Activated CD4-positive, alpha-beta T cell treated with anti-CD3 and anti-CD28 coated beads, Interleukin-2, amount 50 U/mL, for 1 hour (primary cell): ENCODE measurements around the gene CRAMP1.
A peak's percentile ranks its signal among the peaks of the same experiment; 100 is the strongest.

Experiments used
- DNase-seq: peaks from one replicate; pipeline ENCODE4 v3.0.0-alpha.2; 2020

CRAMP1 gene

DNA sequence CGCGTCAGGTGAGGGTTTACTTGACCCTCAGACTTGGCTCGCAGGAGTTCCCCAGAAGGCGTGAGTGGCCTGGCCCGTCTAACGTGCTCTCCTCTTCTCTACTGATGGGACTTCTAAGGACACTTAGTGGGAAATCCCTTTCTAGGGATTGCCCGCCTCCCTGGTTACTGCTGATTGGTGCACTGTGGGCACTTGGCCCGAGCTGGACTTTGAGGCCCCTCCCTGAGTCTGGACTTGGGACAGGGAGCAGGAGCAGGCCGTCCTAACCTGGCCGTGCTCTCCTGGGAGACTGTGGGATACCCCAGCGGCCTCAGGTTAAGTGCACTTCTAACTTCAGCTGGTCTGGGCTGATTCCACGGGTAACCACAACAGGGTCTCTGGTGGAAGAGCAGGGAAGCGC is 15.0 kb upstream of the CRAMP1 start:
- DNase-seq, result no peak

GRCh38 chr16:1601031-1601430 is 11.1 kb upstream of the CRAMP1 start:
- no peak for DNase-seq

GRCh38 chr16:1601489-1601888 is 10.7 kb upstream of the CRAMP1 start:
- DNase-seq, result no peak

DNA sequence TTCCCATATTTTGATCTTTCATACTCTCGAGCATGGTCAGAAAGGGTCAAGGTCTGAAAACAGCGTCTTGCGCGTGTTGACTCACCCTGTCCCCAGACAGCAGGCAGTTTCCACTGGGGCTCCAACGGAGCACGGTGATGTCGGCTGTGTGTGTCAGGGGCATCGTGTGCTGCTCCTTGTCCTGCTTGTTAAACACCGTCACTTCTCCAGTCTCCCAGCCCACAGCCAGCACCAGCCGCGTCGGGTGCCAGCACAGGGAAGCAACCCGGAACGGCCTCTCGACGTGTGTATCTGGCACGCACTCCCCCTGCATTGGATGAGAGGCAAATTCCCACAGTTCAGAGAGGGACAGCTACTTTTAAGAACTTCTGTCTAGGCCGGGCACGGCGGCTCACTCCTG is 9.9 kb upstream of the CRAMP1 start:
- DNase-seq, result no peak

DNA sequence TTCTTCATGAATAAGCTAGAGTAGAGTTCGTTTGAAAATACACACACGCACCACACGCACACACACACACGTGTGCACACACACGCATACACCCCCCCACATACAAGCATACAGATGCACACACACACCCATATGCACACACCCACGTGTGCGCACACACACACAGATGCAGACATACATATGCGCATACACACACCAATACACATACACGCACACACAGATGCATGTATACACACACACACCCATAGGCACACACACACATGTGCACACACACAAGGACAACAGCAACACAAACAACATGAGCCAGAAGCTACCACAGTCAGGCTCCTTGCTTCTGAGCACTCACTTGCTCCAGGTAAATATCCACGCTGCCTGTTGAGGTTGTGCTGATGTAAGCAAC is 5.4 kb upstream of the CRAMP1 start:
- no peak for DNase-seq

- DNase-seq, result no peak
These were observed 4.2 kb upstream of the CRAMP1 start for GRCh38 chr16:1607971-1608370.

GRCh38 chr16:1610071-1610898 is 1.9 kb upstream of the CRAMP1 start:
- peak; percentile 92 for DNase-seq

DNA sequence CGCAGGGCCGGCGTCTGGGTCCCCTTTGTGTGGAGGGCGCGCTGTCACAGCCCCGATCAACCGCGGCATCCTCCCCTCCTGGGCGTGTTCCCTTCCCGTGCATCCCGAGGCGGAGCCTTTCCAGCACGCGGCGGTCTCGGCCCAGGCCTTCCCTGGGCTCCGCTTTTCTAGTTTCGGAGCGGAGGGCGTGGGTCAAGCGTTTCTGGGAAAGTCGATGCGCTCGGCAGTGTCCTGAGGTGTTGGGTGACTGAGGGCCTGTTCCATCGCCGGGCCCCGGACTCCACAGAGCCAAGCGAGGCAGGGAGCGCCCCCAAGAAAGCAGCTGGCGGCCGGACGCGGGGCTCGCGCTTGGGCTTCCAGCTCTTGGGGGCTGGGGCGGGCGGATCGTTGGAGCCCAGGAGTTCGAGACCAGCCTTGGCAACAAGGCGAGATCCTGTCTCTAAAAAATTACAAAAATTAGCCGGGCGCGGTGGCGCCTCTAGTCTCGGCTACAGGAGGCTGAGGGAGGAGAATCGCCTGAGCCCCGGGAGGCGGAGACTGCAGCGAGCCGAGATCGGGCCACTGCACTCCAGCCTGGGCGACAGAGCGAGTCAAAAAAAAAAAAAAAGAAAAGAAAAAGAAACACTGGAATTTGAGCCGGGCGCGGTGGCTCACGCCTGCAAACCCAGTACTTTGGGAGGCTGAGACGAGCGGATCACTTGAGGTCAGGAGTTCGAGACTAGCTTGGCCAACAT is 1.1 kb upstream of the CRAMP1 start:
- DNase-seq, result peak; percentile 25

DNA sequence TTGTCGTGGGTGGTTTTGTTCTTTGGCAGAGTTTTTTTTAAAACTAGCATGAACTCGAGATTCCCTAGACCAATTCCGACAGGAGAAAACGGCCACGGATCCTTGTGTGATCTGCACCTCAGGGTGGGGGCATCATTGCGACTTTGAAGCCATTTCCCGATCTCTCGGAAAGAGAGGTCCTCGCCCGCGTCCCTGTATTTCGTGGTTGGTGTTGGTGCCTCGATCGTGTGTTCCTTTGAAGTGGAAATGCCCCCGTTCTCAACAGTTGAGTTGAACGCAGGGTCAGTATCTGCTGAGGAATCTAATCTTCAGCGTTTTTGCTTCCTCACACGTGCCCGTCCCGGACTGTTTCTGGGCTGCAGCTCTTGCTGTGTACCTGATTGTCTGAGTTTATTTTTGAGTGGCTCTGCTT is 1.1 kb downstream of the CRAMP1 start:
- no peak for DNase-seq

GRCh38 chr16:1613728-1614455 is 1.7 kb downstream of the CRAMP1 start:
- DNase-seq, result no peak

DNA sequence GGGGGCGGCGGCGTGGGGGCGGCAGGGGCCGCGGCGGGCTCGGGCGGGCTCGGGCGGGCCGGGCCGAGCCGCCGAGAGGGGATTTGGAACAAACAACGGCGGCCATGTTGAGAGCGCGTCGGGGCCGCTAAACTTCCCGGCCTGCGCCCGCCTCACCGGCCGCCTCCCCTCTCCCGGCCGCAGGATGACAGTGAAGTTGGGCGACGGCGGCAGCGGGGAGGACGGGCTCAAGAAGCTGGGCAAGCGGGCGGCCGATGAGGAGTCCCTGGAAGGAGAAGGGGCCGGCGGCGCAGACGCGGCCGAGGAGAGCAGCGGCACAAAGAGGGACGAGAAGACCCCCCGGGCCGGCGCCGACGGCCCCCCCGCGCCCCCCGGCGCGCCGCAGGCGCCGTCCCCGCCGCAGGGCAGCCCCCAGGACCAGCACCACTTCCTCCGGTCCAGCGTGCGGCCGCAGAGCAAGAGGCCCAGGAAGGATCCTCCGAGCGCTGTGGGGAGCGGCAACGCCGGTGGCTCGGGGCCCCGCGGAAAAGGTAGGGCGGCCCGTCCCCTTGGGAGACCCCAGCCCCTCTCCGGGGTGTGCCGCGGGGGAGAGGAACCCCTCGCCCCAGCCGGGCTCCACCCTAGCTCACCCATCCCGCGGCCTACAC is 2.4 kb downstream of the CRAMP1 start:
- DNase-seq, result peak; percentile 10

DNA sequence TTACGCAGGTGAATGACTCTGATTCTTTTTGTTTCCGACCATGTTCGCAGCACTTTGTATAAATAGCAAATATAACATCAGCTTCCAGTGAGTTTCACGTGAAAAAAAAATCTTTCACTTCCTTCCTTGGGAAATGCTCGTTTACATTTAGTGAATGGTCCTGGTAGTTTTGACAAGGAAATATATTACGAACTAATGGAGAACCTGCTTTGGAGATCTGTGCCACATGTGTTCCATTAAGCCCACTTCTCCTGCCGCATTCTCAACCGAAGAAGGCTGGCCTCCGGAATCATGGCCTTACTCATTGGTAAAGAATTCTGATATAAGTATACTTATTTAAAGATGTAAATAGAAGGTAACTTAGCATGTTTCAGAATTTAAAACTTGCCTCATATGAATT is 3.6 kb downstream of the CRAMP1 start:
- DNase-seq, result no peak

GRCh38 chr16:1619976-1620375 is 7.8 kb downstream of the CRAMP1 start:
- DNase-seq, result no peak

- DNase-seq, result no peak
These were observed 8.2 kb downstream of the CRAMP1 start for GRCh38 chr16:1620391-1620790.

GRCh38 chr16:1621851-1622250 is 9.7 kb downstream of the CRAMP1 start:
- DNase-seq, result no peak

DNA sequence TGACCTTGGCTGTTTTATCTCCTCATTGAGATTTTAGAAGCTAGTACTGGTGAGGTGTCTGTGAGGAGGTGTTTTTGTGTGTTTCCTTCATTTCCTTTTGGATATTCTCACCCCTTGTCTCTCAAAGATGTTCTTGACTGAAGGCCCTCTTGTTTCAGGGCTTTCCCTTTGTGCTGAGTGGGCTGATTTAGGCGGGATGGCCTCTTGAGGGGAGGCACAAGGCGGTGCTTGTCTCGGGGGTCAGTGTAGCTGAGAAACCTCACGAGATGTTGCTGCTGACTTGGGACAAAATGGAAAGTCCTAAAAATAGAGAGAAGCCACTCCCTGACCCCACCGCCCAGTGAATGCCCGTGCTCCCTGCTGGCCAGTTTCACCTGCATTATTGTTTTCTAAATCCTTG is 14.2 kb downstream of the CRAMP1 start:
- DNase-seq, result no peak

DNA sequence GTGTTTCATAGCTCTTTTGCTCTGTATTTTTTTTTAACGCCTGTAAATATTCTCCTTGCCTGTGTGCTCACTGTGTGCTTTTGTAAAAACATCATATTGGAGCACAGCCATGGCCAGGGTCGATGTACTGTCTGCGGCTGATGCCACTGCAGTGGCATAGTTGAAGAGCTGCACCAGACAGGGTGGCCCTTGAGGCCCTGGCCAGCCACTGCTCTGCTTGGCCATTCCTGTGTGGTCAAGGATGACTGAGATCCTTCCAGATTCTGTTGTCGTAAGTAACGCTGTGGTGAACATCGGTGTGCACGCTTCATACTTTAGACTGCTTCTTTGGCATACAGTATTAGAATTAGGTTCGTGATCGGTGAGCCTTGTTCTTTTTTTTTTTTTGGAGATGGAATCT is 14.6 kb downstream of the CRAMP1 start:
- DNase-seq, result no peak

GRCh38 chr16:1630450-1631213 is 18.5 kb downstream of the CRAMP1 start:
- no peak for DNase-seq

DNA sequence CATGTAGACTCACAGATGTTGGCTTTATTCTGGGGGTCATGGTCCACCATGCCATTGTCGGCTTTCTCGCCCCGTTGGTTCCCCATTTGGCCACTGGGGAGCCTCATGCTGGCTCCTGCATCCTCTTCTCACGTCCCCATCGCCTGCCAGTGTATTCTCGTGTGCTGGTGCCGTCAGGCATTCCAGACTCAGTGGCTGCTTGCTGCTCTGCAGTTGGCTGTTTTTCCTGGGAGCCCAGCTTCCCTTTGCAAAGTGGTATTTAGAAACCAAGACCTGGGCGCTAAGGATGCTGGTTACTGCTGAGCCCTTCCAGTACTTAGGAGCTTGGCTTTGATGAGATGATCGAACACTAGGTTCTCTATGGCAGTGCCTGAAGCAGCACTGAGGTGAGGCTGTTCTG is 19.1 kb downstream of the CRAMP1 start:
- no peak for DNase-seq

DNA sequence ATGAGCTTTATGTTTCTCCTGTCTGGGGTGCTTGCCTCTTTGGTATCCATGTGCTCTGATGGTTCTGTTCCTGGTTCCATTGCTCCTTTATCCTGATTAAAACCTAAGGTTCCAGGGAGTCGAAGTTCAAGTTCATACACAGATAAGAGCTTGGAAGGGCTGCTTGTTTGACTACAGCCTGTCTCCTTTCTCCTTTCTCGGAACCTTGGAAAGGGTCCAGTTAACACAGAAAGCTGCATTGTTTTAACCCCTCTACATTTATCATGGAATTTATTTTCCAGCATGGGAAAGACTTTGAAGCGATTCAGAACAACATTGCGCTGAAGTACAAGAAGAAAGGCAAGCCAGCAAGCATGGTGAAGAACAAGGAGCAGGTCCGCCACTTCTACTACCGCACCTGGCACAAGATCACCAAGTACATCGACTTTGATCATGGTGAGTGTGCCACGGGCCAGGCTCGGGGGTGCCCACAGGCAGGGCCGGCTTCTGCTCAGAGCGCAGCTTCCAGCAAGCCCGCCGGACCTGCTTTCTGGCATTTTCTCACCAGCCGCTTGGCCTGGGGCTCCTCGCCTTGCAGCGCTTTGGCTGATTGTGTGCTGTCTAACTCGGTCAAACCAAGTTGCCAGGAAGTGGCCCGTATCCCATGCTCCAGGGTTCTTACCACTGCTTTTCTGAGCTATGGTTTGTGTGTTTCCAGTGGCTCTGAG is 19.9 kb downstream of the CRAMP1 start:
- DNase-seq, result no peak

GRCh38 chr16:1632638-1632970 is 20.4 kb downstream of the CRAMP1 start:
- DNase-seq, result no peak

- DNase-seq, result no peak
These were observed 21.1 kb downstream of the CRAMP1 start for GRCh38 chr16:1633310-1633709.
